ENCODE data around the gene APOH.
"Not testable (repeated sequence)": the region's sequence is repeated elsewhere in the genome, so short reads cannot be mapped to it uniquely, and the experiment has no call there.

Gene APOH

DNA sequence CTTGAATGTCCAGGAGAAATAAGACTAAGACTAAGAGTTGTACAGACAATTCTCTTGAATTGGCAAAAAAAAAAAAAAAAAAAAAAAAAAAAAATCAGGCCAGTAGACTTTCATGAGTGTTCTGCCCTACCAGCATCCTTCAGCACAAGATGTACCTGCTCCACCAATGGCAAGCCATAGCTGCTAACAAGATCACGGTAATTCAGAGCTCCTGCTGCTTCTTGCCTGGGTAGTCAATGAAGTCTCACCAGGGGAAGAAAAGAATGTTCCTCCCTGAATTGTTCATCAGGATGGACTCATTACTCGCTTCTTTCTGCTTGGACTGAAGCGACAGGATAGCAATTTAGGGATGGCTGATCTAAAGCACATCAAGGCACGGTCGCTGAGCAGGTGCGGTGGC is 31.1 kb upstream of the APOH start:
- no peak overlapping the region for H3K9ac ChIP-seq (ENCODE audit: low read length)
- no peak overlapping the region for H3K4me3 ChIP-seq (ENCODE audit: low read length)
- no peaks in the 10 kb centered on the region for H3K4me1 ChIP-seq (ENCODE audit: control insufficient read depth, insufficient read depth, low read length)
- H3K27ac ChIP-seq (ENCODE audit: low read depth, low read length): no peak overlapping the region
- H3K36me3 ChIP-seq (ENCODE audit: control insufficient read depth, insufficient read depth, low read length): no peaks in the 10 kb centered on the region
- no peaks in the 10 kb centered on the region for H3K27me3 ChIP-seq (ENCODE audit: control insufficient read depth, insufficient read depth, low read length)

DNA sequence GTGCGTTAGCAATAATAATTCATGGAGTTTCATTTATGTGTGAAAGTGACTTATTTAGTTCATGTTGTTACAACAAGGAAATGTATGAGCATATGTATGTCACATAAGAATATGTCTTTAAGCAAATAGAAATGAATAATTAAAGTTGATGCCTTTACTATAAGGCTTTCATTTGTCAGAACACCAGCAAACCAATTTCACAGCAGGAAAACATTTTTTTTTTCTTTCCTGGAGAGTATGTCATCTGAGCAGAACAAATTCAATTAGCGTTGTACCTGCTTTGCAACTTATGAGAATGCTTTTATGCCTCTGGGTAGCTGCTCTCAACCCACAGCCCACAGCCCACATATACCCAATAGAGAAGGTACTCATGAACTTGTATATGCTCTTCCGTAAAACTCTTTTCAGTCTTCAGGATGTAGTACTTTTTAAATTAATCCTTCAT is 26.3 kb upstream of the APOH start:
- no peak overlapping the region for H3K4me3 ChIP-seq (ENCODE audit: low read length)
- H3K4me1 ChIP-seq (ENCODE audit: control insufficient read depth, insufficient read depth, low read length): no peaks in the 10 kb centered on the region
- no peak overlapping the region for H3K9ac ChIP-seq (ENCODE audit: low read length)
- H3K36me3 ChIP-seq (ENCODE audit: control insufficient read depth, insufficient read depth, low read length): no peaks in the 10 kb centered on the region
- no peaks in the 10 kb centered on the region for H3K27me3 ChIP-seq (ENCODE audit: control insufficient read depth, insufficient read depth, low read length)
- H3K27ac ChIP-seq (ENCODE audit: low read depth, low read length): no peak overlapping the region

DNA sequence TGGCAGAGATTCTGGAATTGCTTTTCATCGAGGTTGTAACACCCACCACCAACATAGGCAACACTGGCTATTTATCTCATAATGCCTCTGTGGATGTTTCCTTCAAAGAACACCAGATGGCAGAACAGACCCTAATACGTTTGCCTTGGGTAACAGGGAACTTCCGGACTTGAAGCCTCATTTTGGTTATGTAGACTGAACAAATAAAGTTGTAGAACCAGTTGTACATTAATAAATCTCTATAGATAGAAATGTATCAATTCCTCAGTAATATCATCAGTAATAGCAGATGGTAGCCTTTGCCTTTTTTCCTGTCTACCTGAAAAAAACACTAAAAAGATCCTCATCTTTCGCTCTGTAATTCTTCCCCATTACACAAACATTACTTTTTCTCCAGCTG is 25.9 kb upstream of the APOH start:
- Histone ChIP-seq H3K27ac (ENCODE audit: low read depth, low read length) (no peak overlapping the region), H3K36me3 (ENCODE audit: control insufficient read depth, insufficient read depth, low read length) (no peaks in the 10 kb centered on the region), H3K4me3 (ENCODE audit: low read length) (no peak overlapping the region), H3K4me1 (ENCODE audit: control insufficient read depth, insufficient read depth, low read length) (no peaks in the 10 kb centered on the region), H3K27me3 (ENCODE audit: control insufficient read depth, insufficient read depth, low read length) (no peaks in the 10 kb centered on the region), H3K9ac (ENCODE audit: low read length) (no peak overlapping the region)

DNA sequence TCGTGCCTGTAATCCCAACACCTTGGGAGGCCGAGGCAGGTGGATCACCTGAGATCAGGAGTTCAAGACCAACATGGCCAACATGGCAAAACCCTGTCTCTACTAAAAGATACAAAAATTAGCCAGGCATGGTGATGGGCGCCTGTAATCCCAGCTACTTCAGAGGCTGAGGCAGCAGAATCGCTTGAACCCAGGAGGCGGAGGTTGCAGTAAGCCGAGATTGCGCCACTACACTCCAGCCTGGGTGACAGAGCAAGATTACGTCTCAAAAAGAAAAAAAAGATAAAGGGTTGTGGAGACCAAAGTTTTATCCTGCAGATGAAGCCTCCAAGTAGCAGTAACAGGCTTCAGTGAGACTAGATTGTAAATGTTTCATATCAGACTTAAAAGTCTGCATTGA is 24.2 kb upstream of the APOH start:
- not testable (repeated sequence) for H3K9ac ChIP-seq (ENCODE audit: low read length)

DNA sequence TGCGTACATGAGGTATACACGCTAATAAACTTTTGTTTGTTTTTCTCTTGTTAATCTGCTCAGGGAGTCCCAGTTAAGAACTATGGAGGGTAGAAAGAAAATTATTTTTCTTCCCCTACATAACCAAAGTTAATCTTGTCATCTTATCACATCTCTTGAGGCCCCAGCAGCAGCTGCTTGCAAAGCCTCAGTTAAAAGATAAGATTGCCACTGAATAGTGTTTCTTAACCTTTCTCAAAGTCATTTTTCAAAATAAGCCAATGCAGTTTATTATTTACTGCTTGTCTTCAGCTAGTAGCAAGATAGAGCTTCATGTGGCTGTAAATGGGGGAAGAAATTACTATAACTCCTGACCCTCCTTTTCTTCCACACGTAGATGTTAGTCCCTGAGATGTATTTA is 21.5 kb upstream of the APOH start:
- Histone ChIP-seq H3K4me3 (ENCODE audit: low read length) (no peak overlapping the region), H3K27ac (ENCODE audit: low read depth, low read length) (no peak overlapping the region), H3K9ac (ENCODE audit: low read length) (no peak overlapping the region)

More for the DNA sequence above, 24.2 kb upstream of the APOH start:
- not testable (repeated sequence) for H3K4me3 ChIP-seq (ENCODE audit: low read length); H3K27me3 ChIP-seq (ENCODE audit: control insufficient read depth, insufficient read depth, low read length); H3K4me1 ChIP-seq (ENCODE audit: control insufficient read depth, insufficient read depth, low read length); H3K36me3 ChIP-seq (ENCODE audit: control insufficient read depth, insufficient read depth, low read length); H3K27ac ChIP-seq (ENCODE audit: low read depth, low read length)

DNA sequence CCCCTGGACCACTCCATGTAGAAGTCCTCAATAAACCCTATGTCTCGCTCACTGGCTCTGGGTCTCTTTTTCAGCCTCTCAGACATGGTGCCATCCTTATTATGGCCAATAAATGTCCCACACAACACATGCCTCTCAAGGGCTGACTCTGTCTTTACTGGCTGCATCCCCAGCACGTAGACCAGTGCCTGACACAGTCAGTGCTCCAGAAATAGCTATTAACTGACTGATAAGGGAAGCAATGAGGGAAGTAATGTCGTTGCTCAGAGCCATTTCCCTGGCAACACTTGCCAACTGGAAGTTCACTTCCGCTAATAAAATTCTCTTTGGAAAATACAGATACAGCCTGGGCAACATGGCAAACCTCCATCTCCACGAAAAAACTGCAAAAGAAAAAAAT is 19.1 kb upstream of the APOH start:
- Histone ChIP-seq H3K4me3 (ENCODE audit: low read length) (no peak overlapping the region), H3K36me3 (ENCODE audit: control insufficient read depth, insufficient read depth, low read length) (no peaks in the 10 kb centered on the region), H3K9ac (ENCODE audit: low read length) (no peak overlapping the region), H3K4me1 (ENCODE audit: control insufficient read depth, insufficient read depth, low read length) (no peaks in the 10 kb centered on the region), H3K27ac (ENCODE audit: low read depth, low read length) (no peak overlapping the region), H3K27me3 (ENCODE audit: control insufficient read depth, insufficient read depth, low read length) (no peaks in the 10 kb centered on the region)

More for the DNA sequence above, 21.5 kb upstream of the APOH start:
- Histone ChIP-seq H3K27me3 (ENCODE audit: control insufficient read depth, insufficient read depth, low read length) (no peaks in the 10 kb centered on the region), H3K4me1 (ENCODE audit: control insufficient read depth, insufficient read depth, low read length) (no peaks in the 10 kb centered on the region), H3K36me3 (ENCODE audit: control insufficient read depth, insufficient read depth, low read length) (no peaks in the 10 kb centered on the region)

DNA sequence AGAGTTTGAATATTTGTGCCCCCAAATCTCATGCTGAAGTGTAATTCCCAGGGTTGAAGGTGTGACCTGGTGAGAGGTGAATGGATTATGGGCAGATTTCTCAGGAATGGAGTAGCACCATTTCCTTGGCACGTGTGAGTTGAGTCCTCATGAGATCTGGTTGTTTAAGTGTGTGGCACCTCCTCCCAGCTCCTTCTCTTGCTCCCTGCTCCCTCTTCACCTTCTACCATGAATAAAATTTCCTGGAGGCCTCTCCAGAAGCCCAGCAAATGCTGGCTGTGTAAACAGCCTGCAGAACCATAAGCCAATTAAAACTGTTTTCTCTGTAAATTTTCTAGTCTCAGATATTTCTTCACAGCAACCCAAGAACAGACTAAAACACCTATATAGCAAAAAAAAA is 12.6 kb upstream of the APOH start:
- H3K9ac ChIP-seq (ENCODE audit: low read length): no peak overlapping the region
- H3K4me1 ChIP-seq (ENCODE audit: control insufficient read depth, insufficient read depth, low read length): no peaks in the 10 kb centered on the region
- H3K27ac ChIP-seq (ENCODE audit: low read depth, low read length): no peak overlapping the region
- H3K36me3 ChIP-seq (ENCODE audit: control insufficient read depth, insufficient read depth, low read length): no peaks in the 10 kb centered on the region
- H3K27me3 ChIP-seq (ENCODE audit: control insufficient read depth, insufficient read depth, low read length): no peaks in the 10 kb centered on the region
- no peak overlapping the region for H3K4me3 ChIP-seq (ENCODE audit: low read length)

DNA sequence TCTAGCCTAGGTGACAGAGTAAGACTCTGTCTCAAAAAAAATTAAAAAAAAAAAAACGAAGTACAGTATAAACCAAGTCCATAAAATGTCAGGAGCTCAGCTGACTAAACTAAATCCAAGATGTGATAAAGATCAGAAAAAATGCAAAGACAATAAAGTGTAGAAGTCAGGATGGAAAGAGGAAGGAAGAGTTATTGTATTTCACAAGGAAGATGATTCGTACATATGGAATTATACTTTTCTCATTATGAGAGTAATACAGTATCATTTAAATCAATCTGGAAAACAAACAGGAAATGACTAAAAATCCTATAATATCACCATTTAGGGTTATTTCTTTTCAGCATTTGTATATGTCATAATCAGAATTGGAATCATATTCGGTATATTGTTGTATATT is 11.4 kb upstream of the APOH start:
- Histone ChIP-seq H3K27ac (ENCODE audit: low read depth, low read length) (no peak overlapping the region), H3K9ac (ENCODE audit: low read length) (no peak overlapping the region), H3K36me3 (ENCODE audit: control insufficient read depth, insufficient read depth, low read length) (no peaks in the 10 kb centered on the region), H3K27me3 (ENCODE audit: control insufficient read depth, insufficient read depth, low read length) (no peaks in the 10 kb centered on the region), H3K4me1 (ENCODE audit: control insufficient read depth, insufficient read depth, low read length) (no peaks in the 10 kb centered on the region), H3K4me3 (ENCODE audit: low read length) (no peak overlapping the region)

DNA sequence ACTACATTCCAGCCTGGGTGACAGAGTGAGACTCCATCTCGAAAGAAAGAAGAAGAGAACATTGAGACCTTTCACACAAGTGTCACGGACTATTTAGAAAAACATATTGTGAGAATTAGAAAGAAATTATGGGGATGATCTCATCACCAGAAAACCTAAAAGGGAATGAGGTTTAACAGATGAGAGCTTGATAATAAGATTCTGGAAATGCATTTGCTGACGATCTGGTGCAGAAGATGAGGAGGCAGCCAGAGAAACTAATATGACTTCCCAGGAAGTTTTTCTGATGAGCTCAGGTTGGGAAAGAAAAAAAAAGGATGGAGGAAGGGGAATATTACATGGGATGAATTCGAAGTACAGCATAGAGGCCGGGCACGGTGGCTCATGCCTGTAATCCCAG is 10.8 kb upstream of the APOH start:
- Histone ChIP-seq H3K4me1 (ENCODE audit: control insufficient read depth, insufficient read depth, low read length) (no peaks in the 10 kb centered on the region), H3K9ac (ENCODE audit: low read length) (no peak overlapping the region), H3K27ac (ENCODE audit: low read depth, low read length) (no peak overlapping the region), H3K27me3 (ENCODE audit: control insufficient read depth, insufficient read depth, low read length) (no peaks in the 10 kb centered on the region), H3K4me3 (ENCODE audit: low read length) (no peak overlapping the region), H3K36me3 (ENCODE audit: control insufficient read depth, insufficient read depth, low read length) (no peaks in the 10 kb centered on the region)

DNA sequence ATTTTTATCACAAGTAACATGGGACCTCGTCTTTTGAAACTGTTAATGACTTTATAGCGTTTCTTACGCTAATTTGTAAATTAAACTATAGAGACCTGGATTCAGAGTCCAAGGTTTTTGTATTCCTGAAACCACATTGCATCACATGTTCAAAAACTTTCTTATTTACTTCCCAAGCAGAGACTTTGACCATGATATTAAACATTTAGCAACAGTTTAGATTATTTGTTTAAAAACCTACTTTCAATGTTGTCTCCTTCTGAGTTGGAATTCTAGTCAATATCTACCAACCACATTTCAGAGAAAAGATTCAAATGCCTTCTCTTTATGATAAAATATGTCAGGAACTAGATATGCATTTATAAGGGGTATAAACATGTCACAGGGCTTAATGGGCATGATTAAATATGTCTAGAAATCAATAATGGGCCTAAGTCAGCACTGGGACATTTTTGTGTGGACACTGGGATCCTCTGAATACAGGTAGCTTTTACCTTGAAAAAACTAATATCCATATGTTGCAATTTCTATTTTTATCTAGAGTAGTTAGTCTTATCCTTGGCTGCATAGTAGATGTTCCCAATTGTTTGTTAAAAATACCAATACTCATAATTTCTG is 6.3 kb upstream of the APOH start:
- H3K9ac ChIP-seq (ENCODE audit: low read length): no peak overlapping the region
- H3K36me3 ChIP-seq (ENCODE audit: control insufficient read depth, insufficient read depth, low read length): no peaks in the 10 kb centered on the region
- no peaks in the 10 kb centered on the region for H3K4me1 ChIP-seq (ENCODE audit: control insufficient read depth, insufficient read depth, low read length)
- no peaks in the 10 kb centered on the region for H3K27me3 ChIP-seq (ENCODE audit: control insufficient read depth, insufficient read depth, low read length)
- no peak overlapping the region for H3K27ac ChIP-seq (ENCODE audit: low read depth, low read length)
- H3K4me3 ChIP-seq (ENCODE audit: low read length): no peak overlapping the region

DNA sequence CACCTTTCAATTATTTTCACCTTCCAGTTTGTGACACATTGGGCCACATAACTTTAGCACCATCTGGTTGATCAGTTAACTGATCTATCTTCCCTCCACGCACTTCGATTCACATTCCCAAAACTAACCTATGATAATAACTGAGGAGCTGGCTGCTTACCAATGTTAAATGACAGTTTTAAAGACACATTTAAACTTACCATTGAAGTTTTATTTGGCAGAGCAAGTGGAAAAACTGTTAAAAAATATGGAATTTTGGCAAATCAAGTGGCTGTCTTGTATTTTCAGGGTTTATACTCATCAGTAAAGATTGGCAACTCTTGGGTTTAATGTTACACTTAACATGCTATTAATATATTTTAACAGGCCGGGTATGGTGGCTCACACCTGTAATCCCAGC is 5.4 kb upstream of the APOH start:
- no peak overlapping the region for H3K4me3 ChIP-seq (ENCODE audit: low read length)
- H3K27me3 ChIP-seq (ENCODE audit: control insufficient read depth, insufficient read depth, low read length): no peaks in the 10 kb centered on the region
- H3K27ac ChIP-seq (ENCODE audit: low read depth, low read length): no peak overlapping the region
- no peak overlapping the region for H3K9ac ChIP-seq (ENCODE audit: low read length)
- no peaks in the 10 kb centered on the region for H3K4me1 ChIP-seq (ENCODE audit: control insufficient read depth, insufficient read depth, low read length)
- H3K36me3 ChIP-seq (ENCODE audit: control insufficient read depth, insufficient read depth, low read length): no peaks in the 10 kb centered on the region

DNA sequence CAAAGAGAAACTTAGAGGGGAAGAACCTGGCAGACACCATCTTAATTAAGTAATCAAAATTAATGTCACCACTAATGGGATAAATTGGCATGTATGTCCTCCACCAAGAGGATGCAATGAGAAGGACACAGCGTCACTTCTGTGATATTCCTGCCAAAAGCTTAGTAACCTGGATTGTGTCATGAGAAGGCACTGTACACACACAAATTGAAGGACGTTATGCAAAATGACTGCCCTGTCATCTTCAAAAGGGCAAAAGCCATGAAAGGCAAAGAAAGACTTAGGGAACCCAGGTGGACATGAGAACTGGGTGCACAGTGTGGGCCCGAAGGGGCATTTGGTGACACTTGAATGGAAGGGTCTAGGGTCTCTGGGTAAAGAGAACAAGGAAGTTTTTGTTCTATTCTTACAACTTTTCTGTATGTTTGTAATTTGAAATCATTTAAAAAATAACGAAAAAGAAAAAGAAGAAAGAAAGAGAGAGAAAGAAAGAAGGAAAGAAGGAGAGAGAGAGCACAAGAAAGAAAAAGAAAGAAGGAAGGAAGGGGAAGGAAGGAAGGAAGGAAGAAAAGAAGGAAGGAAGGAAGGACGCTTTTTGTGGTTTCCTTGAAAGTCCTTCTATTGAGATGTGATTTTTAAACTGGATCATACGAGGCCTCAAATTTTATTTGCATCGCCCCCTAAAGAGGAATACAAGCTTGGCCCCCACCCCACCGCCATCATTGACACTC is 4.0 kb upstream of the APOH start:
- Histone ChIP-seq H3K36me3 (ENCODE audit: control insufficient read depth, insufficient read depth, low read length) (no peaks in the 10 kb centered on the region), H3K27ac (ENCODE audit: low read depth, low read length) (no peak overlapping the region), H3K4me3 (ENCODE audit: low read length) (no peak overlapping the region), H3K9ac (ENCODE audit: low read length) (no peak overlapping the region), H3K27me3 (ENCODE audit: control insufficient read depth, insufficient read depth, low read length) (no peaks in the 10 kb centered on the region), H3K4me1 (ENCODE audit: control insufficient read depth, insufficient read depth, low read length) (no peaks in the 10 kb centered on the region)

DNA sequence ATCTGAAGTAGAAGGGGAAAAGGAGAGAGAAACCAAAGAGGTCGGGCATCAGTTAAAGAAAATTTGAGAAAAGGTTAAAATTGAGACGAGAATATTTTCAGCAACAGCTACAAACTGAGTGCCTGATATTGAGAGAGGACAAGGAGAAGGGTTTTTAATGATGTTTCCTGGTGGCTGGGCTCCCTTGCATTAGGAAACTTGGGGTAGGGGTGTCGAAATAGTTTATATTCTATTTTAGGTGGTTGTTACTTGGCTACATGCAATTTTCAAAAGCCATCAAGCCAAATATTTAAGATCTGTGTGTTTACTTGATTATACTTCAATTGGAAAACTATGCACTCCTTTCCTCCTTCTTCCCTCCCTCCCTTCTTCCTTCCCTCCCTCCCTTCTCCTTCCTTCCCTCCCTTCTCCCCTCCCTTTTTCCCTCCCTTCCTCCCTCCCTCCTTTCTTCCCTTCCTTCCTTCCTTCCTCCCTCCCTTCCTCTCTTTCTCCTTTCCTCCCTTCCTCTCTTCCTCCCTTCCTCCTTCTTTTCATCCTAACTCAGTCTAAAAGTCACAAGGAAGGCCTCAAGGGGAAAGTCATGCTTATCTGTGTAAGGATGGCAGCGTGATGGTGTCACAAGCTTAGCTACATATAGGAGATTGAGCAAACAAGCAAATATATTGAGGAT is 1.8 kb upstream of the APOH start:
- Histone ChIP-seq H3K36me3 (ENCODE audit: control insufficient read depth, insufficient read depth, low read length) (no peaks in the 10 kb centered on the region), H3K4me1 (ENCODE audit: control insufficient read depth, insufficient read depth, low read length) (no peaks in the 10 kb centered on the region), H3K27ac (ENCODE audit: low read depth, low read length) (no peak overlapping the region), H3K4me3 (ENCODE audit: low read length) (no peak overlapping the region), H3K27me3 (ENCODE audit: control insufficient read depth, insufficient read depth, low read length) (no peaks in the 10 kb centered on the region), H3K9ac (ENCODE audit: low read length) (no peak overlapping the region)
